Measurements from ENCODE around the gene SRMS.

DNA sequence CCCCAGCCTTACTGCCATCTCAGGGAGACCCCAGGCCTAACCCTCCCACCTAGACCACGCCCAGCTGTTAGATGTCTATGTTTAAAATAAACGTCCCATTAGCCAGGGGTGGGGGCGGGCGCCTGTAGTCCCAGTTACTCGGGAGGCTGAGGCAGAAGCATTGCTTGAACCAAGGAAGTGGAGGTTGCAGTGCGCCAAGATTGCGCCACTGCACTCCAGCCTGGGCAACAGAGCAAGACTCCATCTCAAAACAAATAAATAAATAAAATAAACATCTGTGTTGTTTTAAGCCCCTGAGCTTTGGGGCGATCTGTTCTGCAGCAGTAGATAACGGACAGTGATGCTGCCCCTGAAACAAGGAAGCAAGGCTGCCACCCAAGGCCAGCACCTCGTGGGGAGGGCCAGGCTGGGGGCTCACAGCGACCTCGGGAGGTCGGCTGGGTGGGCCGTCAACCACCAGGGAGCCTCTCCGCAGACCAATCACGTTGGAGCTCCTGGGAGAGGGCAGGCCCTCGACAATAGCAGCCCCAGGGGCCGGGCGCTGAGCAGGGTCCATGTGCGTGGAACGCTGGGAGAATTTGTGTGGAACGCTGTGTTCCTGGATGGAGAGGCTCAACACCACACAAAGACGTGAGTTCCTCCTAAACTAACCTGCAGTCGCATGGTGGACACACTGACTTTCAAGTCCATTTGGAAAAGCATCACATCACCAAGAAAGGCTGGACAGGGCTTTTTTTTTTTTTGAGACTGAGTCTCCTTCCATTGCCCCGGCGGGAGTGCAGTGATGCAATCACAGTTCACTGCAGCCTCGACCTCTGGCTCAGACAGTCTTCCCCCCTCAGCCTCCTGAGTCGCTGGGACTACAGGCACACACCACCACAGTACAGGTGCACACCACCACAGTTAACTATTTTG is 27.5 kb upstream of the SRMS start:
- TF ChIP-seq, protein P1, sequence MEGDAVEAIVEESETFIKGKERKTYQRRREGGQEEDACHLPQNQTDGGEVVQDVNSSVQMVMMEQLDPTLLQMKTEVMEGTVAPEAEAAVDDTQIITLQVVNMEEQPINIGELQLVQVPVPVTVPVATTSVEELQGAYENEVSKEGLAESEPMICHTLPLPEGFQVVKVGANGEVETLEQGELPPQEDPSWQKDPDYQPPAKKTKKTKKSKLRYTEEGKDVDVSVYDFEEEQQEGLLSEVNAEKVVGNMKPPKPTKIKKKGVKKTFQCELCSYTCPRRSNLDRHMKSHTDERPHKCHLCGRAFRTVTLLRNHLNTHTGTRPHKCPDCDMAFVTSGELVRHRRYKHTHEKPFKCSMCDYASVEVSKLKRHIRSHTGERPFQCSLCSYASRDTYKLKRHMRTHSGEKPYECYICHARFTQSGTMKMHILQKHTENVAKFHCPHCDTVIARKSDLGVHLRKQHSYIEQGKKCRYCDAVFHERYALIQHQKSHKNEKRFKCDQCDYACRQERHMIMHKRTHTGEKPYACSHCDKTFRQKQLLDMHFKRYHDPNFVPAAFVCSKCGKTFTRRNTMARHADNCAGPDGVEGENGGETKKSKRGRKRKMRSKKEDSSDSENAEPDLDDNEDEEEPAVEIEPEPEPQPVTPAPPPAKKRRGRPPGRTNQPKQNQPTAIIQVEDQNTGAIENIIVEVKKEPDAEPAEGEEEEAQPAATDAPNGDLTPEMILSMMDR (IDR thresholded peaks at IDR 0.05), result no peak
- TF ChIP-seq POLR2A (IDR thresholded peaks at IDR 0.05), result no peak

All from heart left ventricle (tissue), 13 donors.